Effector memory CD4-positive, alpha-beta T cell (primary cell): ENCODE results near the gene LAMTOR4.
A peak's percentile ranks its signal among the peaks of the same experiment; 100 is the strongest.

ENCODE experiments used
- DNase-seq, 3 donors: peaks; one replicate each; pipeline ENCODE4 v3.0.0-alpha.2; 2020
- H3K27ac ChIP-seq: 2 replicates; pipeline ENCODE4 v1.7.0; 2013; ENCODE audit warnings: mild to moderate bottlenecking, low read length, moderate library complexity; ENCODE audit not compliant: insufficient read depth, poor library complexity, severe bottlenecking
- H3K27me3 ChIP-seq: replicated peaks from 2 replicates; pipeline ENCODE4 v1.7.0; 2013; ENCODE audit warnings: mild to moderate bottlenecking, low read length; ENCODE audit not compliant: insufficient read depth, control insufficient read depth, poor library complexity, severe bottlenecking
- H3K36me3 ChIP-seq: 2 replicates; pipeline ENCODE4 v1.7.0; 2013; ENCODE audit warnings: mild to moderate bottlenecking, low read length, moderate library complexity; ENCODE audit not compliant: control insufficient read depth, insufficient read depth
- H3K4me1 ChIP-seq: 2 replicates; pipeline ENCODE4 v1.7.0; 2013; ENCODE audit warnings: low read length, mild to moderate bottlenecking; ENCODE audit not compliant: control insufficient read depth, insufficient read depth, poor library complexity, severe bottlenecking
- H3K4me3 ChIP-seq: 2 replicates; pipeline ENCODE4 v1.7.0; 2013; ENCODE audit warnings: low read length, low read depth, mild to moderate bottlenecking; ENCODE audit not compliant: insufficient read depth, poor library complexity, severe bottlenecking
- H3K9me3 ChIP-seq: 2 replicates; pipeline ENCODE4 v1.7.0; 2013; ENCODE audit warnings: mild to moderate bottlenecking, low read length, moderate library complexity; ENCODE audit not compliant: control insufficient read depth

Gene LAMTOR4

DNA sequence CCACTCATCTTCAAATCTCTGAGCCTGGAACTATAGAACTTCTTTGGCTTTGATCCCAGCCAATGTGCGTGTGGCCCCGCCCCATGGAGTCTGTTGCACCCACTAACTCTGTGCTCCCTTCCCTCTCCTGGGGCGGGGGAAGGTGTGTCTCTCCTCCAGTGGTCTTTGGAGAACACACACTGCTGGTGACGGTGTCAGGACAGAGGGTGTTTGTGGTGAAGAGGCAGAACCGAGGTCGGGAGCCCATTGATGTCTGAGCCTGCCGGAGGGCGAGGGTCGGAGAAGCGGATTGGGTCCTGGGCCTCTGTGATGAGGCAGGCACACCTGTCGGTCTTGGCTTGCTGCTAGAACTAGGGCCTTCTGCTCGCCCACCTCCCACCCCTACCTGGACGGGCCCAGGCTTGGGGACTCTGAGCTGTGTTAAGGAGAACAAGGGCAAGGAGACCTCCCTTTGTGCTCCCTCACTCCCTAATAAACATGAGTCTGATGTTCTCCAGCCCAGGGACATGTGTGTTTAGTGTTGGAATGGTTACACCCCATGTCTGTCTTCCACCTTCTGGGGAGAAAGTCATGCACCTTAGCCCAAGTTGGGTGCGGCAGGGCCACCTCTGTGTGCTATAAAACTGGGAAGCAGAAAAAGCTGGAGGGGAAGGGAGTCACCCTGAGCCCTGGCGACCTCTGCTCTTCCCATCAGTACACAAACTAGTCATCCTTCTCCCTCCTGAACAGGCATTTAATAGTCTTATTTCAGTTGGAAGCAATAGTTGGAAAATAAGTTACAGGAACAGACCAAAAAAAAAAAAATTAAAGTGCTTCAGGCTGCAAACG lies 5.2 kb downstream of the LAMTOR4 start:
- Histone ChIP-seq H3K4me1 (peaks cover 29% of the 10 kb centered on the region), H3K4me3 (no peak overlapping the region), H3K9me3 (no peaks in the 10 kb centered on the region), H3K27me3 (no peaks in the 10 kb centered on the region), H3K36me3 (peaks cover 37% of the 10 kb centered on the region), H3K27ac (no peak overlapping the region)
- no peak for DNase-seq

DNA sequence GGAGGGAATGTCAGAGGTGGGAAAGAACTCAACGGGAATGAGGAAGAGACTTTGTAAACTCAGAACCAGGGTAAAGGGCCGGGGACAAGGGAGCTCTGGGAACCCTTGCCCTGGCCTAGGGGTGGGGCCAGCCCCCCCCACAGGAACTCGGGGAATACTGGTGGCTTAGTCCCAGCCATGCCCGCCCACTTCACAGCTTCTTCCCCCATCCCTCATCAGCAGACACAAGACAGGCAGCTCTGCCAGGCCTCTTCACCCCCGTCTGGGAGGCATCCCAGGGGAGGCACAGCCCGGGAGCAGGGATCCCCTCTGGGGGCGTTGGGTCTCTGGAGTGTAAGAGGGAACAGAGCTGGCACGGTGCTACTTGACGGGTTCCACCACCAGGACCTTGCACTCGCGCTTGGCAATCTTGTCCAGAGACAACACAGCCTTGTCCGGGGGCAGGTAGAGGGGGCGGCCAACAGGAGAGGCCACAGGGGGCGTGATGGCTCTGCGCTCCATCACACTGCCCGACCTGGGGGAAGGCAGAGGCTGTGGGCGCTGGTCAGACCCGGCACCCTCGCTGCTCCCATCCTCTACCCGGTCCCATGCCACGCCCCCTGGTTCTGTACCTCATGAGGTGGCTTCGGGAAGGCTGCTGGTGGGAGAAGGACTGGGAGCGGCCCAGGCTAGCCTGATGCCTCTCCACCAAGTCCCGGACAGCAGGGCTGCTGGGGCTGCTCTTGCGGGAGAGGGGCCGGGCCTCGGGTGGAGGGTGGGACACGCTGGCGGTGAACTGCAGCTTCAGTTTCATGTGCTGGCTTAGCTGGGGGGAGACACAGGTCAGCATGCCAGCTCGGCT lies 6.2 kb downstream of the LAMTOR4 start:
- Histone ChIP-seq H3K4me1 (peaks cover 26% of the 10 kb centered on the region), H3K4me3 (no peak overlapping the region), H3K36me3 (peaks cover 37% of the 10 kb centered on the region), H3K27me3 (no peaks in the 10 kb centered on the region), H3K27ac (no peak overlapping the region), H3K9me3 (no peaks in the 10 kb centered on the region)
- no peak for DNase-seq

GRCh38 chr7:100155553-100156317 lies 7.0 kb downstream of the LAMTOR4 start:
- Histone ChIP-seq H3K27ac (peak overlapping the region; percentile 89), H3K36me3 (peaks cover 37% of the 10 kb centered on the region), H3K27me3 (no peaks in the 10 kb centered on the region), H3K9me3 (no peaks in the 10 kb centered on the region), H3K4me1 (peaks cover 21% of the 10 kb centered on the region), H3K4me3 (no peak overlapping the region)
- DNase-seq = no peak

DNA sequence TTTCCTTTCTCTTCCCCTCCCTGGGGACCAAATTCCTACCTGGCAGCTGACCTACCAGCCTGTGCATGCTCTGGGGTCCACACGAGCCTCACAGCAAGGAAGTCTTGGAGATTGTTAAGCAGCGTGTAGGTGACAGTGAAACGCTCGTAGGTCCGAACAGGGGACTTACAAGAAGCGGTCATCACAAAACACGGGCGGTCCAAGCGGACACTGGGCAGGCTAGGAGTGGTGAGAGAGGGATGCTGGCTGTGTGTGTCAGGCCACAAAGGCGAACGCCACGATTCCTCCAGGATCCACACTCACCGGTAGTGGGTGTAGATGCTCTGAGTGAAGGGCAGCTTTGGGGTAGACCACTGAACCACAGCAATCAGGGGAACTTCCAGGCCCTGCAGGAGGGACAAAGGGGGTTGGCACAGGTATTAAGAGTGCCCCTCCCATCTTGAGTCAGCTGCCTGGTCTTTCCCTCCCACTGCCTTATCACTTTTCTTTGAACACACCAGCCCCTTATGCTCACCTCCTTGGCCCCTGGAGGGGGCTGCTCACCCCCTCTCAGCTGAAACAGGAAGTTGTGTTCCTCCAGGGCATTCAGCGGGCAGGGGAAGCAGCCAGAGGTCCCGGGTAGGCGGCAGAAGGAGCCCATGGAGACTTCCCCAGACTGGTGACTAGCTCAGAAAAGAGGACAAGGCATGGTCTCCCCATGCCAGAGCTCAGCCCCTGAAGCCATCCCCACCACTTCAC lies 7.8 kb downstream of the LAMTOR4 start:
- DNase-seq = peak in 1 of 3 donors; percentile 12
- Histone ChIP-seq H3K27me3 (no peaks in the 10 kb centered on the region), H3K4me1 (peaks cover 21% of the 10 kb centered on the region)

GRCh38 chr7:100157069-100157333 lies 8.3 kb downstream of the LAMTOR4 start:
- Histone ChIP-seq H3K4me3 (no peak overlapping the region), H3K9me3 (no peaks in the 10 kb centered on the region), H3K27ac (peak overlapping the region; percentile 89), H3K27me3 (no peaks in the 10 kb centered on the region), H3K4me1 (peaks cover 21% of the 10 kb centered on the region), H3K36me3 (peaks cover 34% of the 10 kb centered on the region)
- no peak for DNase-seq

More for the DNA sequence above, 7.8 kb downstream of the LAMTOR4 start:
- Histone ChIP-seq H3K4me3 (no peak overlapping the region), H3K27ac (peak overlapping the region; percentile 89), H3K9me3 (no peaks in the 10 kb centered on the region), H3K36me3 (peaks cover 37% of the 10 kb centered on the region)

GRCh38 chr7:100157334-100158228 lies 8.9 kb downstream of the LAMTOR4 start:
- Histone ChIP-seq H3K27ac (peak overlapping the region; percentile 89), H3K9me3 (no peaks in the 10 kb centered on the region), H3K27me3 (no peaks in the 10 kb centered on the region), H3K36me3 (peaks cover 34% of the 10 kb centered on the region), H3K4me1 (peaks cover 18% of the 10 kb centered on the region), H3K4me3 (peak overlapping the region; percentile 96)
- no peak for DNase-seq

- Histone ChIP-seq H3K9me3 (no peaks in the 10 kb centered on the region), H3K4me3 (peak within 1 kb of the TSS; percentile 96), H3K27ac (peak within 1 kb of the TSS; percentile 89), H3K4me1 (peaks cover 26% of the 10 kb centered on the region), H3K27me3 (no peaks in the 10 kb centered on the region), H3K36me3 (peaks cover 29% of the 10 kb centered on the region)
- DNase-seq = peak; percentile 72 to 87 (median 81)
Observed at GRCh38 chr7:100158229-100159098, 9.7 kb downstream of the LAMTOR4 start, which contains the start of gene TRAPPC14. TSS of gene TRAPPC14 (minus strand) at chr7:100158723. CDS start at chr7:100158499, 224 bp downstream.

DNA sequence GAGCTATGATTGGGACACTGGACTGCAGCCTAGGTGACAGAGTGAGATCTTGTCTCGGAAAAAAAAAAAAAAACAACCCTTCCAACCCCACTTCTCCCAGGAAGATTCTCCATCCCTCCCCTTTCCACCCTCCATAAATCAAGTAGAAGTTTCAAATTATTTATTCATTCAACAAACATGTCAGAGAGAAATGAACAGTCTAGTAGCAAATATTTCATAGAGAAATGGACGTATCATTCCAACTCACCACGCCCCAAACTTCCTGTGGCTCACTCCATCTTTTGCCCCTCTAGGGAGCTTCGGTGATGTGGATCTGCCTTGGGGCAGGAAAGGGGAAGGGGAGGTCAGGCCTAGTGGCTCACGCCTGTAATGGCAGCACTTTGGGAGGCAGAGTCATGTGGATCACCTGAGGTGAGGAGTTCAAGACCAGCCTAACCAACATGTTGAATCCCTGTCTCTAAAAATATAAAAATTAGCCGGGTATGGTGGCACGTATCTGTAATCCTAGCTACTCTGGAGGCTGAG lies 10.4 kb downstream of the LAMTOR4 start:
- peak overlapping the region; percentile 89 for H3K27ac ChIP-seq
- H3K27me3 ChIP-seq = no peaks in the 10 kb centered on the region
- no peaks in the 10 kb centered on the region for H3K9me3 ChIP-seq
- peak overlapping the region; percentile 96 for H3K4me3 ChIP-seq
- peaks cover 32% of the 10 kb centered on the region for H3K4me1 ChIP-seq
- DNase-seq = no peak
- H3K36me3 ChIP-seq = peaks cover 22% of the 10 kb centered on the region
